CMK (cell line): ENCODE measurements around the gene SNTN.

ENCODE experiments used
- DNase-seq: peaks from one replicate; pipeline ENCODE4 v3.0.0-alpha.2; 2010; ENCODE audit warnings: low read depth

Gene SNTN

DNA sequence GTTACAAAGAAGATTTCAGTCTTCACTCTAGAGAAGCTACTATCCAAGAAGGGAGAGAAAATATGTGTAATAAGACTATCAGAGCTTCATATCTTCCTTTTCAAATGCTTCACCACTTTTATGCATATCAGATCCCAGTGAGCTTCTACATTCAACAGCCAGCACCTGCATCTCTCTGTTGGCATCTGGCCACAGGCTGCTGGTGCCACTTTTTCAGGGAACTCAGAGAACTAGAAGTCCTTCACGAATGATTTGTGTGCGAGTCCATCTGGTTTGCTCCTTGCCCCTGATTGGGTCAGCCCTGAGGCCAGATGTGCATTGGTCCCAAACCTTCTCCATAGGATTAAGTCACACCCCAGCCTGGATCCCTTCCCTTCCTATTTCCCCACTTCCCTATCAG is 22.1 kb downstream of the SNTN start:
- no peak for DNase-seq

DNA sequence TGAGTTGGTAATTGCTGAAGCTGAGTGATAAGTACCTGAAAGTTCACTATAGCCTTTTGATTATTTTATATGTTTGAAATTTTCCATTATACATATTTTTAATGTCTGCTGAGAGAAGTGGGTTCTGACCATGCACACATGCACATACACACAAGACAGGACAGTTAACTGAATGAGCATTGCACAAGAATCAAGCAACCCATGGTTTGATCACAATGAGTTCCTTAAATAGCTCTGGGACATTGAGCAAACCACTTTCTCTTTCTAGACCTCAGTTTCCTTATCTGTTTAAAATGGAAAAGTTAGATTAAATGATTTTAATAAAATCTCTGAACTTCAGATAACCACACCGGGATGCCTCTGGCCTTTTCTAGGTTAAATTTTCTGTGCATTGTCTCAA is 26.7 kb downstream of the SNTN start:
- DNase-seq: no peak

DNA sequence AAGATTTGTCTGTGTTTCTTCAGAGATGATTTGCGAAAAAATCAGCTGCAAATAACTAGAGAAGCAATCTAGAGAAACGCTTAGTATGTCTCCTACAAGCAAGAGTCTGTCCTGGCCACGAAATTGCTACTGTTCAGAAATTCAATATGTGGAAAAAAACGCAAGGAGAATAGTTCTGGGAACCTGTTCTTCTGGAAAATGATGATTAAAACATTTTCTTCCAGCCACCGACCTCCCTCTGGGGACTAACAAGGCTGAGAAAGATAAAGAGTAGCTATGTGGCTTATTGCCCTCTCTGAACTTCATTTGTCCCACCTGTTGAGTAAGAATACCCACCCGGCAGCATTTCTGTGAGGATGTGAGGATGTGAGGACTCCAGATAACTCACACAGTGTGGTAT is 31.6 kb downstream of the SNTN start:
- no peak for DNase-seq

DNA sequence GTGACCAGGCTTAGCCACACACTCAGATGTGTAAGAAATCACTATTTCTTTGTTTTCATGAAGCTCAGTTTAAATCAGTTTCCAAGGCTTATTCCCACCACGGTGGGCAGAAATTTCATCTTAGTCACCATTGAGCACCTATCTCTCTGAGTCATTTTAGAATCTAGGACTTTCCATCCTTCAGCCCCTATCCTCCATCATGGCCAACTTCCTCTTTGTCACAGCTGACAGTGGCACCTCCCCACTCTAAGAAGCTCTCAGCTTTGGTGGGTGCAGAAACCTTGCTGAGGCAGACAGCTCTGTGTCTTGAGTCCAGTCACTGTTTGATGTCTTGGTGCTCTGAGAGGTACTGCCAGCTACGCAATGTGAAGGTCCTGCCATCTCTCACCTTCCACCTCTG is 32.9 kb downstream of the SNTN start:
- DNase-seq: no peak

DNA sequence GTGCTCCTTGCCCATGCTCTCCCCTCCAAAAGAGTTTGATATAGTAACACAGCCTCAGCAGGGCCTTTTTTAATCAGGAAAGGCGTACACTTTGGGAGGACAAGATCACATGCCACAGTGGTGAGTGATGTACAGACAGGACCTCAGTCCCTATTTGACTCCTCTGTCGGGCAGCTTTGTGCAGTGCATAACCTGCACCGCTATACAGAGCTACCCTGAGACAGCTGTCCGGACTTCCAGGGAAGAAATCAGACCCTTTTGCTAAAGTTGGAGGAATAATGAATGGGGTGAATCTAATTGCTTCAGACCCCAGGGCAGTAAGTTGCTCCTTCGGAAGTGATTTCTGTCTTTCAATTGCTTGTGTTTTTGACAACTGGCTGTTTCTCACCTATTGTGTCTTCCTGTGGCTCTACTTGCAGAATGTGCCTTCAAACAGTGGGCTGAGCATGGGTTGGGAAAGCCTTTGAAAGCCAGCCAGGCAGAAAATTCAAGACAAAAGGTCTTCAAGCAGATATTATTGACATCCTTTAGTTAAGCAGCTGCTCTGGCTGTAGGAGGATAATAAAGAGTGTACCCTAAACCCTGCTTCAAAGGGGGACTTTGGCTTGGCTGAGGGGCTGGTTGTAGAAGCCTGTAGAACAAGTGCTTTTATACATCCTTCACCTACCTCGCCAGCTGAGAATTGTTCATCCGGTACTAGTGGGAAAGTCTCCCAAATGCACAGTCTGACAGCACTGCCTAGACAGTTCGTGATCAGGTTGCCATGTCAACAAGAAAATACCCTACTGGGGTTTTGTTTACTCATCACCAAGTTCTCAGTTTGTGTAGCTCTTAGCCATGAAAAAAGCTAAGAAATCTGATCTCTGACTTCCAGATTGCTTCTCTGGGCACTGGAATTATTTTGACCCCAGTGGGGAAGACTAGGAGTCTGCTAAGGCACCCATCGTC is 35.1 kb downstream of the SNTN start:
- no peak for DNase-seq

DNA sequence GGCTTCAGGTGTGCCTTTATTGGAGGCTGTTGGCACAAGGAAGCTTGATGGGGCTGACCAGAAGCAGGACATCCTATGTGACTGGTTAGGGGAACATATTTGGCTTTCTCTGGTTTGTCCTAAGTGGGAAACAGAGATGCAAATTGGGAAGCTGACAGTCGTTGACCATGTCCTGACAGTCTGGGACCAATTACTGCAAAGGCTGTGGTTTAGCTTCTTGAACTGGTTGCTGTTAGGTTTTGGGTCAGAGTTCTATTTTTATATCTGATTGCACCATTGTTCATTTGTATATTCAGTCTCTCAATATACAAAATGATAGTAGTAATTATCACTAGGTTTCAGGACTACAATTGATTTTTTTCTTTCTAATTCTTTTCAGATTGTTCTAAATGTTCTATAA is 36.8 kb downstream of the SNTN start:
- DNase-seq: no peak

DNA sequence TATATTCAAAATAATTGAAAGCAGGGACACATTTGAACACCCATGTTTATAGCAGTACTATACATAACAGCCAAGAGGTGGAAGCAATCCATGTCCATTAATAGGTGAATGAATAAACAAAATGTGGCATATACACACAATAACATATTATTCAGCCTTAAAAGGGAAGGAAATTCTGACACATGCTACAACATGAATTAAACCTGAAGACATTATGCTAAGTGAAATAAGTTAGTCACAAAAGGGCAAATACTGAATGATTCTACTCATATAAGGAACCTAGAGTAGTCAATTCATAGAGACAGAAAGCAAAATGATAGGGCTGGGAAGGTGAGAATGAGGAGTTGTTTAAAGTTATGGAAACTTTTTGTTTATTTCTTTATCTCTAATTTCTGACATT is 40.9 kb downstream of the SNTN start:
- DNase-seq: no peak

DNA sequence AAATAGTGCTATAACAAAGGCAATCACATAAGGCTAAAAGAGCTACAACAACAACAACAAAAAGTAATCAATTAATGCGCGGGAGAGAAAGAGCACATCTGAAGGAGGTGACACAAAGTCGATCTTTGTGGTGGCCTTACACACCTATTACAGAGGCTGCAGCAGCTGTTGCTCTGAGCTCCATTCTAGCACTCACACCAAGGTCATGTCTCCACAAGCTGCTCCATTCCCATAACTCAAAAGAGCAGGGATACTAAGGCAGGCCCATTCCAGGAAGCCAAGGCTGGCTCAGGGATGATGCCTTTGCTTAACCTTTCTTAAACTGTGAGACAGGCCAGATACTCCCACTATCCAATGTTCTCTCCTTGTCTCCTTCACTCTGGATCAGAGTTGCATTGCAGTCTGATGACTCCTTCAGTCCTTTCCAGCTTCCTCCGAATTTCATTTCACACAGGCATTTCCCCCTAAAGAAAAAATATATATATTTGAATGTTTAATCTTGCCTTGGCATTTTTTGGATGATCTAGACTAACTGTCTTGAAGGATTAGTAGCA is 52.7 kb downstream of the SNTN start:
- DNase-seq: no peak

DNA sequence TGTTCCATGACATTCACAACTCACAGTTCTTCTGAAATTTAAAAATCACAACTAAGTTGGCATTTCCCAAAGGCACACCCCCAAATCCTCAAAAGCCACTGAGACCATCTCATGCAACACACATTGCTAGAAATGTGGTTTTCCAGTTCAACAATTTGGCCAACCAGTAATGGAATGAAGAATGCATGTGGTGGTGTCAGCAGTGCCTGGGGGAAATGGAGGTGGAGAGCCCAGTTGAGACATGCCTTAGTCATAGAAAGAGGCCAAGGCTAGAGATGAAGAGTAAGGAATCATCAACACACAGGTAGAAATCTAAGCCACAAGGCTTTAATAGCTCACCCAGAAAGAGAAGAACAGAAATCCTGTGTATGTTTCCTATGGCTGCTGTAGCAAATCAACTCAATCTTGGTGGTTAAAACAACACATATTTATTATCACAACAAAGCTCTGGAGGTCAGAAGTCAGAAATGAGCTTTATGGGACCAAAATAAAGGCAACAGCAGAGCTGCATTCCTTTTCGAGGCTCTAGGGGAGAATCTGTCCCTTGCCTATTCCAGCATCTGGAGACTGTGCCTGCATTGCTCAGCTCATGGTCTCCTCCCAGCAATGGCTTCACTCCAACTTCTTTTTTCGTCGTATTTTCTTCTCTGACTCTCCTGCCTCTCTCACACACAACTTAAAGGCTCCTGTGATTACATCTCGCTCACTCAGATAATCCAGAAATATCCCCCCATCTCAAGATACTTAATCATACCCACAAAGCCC is 54.0 kb downstream of the SNTN start:
- DNase-seq: no peak

DNA sequence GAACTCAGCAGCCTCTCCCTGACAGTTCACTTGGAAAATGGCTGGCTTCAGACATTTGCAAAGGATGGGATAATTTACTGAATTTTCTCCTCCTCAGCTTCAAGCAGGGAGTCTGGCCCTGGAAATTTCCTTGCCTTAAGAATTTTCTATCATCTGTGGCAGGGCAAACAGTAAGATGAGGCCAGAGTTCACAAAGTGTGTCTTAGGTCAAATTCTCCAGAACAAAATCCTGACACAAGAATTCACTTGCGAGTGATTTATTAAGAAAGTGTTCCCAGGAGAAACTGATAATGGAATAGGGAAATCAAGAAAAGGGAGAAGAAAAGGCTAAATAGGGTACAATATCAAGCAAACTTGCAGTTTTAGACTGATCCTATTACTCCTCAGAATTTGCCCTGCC is 55.3 kb downstream of the SNTN start:
- DNase-seq: no peak

DNA sequence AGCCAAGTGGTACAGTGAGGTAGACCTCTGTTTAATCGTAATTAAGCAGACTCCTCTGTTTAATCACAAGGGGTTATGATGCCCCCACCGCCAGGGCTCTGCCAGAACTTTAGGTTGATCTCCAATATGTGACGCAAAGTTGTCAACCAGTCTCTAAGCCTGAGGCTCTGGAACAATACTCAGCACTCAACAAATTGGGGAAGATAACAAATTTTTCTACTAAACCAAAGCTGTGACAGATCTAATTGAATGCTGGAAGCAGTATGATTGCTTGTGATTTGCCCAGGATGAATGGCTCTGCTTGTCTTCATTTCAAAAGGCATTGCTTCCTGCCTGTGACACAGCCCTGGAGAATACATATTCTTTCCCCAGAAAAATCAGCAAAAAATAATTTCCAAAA is 57.1 kb downstream of the SNTN start:
- DNase-seq: no peak
